Measurements from ENCODE around the gene CUX1. TPM values are rescaled to one million over a fixed set of nuclear protein-coding genes. Genes with fewer than 3 reads are reported as not detected.

The CUX1 gene
- total RNA-seq, 1 experiment from 2014 or later, result 54.8 TPM

GRCh38 chr7:102289057-102289456, 471.6 kb downstream of the CUX1 start:
- no peak overlapping the region for H3K4me3 Mint-ChIP-seq (ENCODE audit: low read depth, unreplicated experiment)
- CTCF ChIA-PET, result no interaction called here

GRCh38 chr7:102291056-102291915, 473.9 kb downstream of the CUX1 start:
- H3K4me1 Mint-ChIP-seq (ENCODE audit: low read depth, unreplicated experiment), result peaks cover 7% of the 10 kb centered on the region
- no peak overlapping the region for H3K4me3 Mint-ChIP-seq (ENCODE audit: low read depth, unreplicated experiment)
- no peak for DNase-seq
- intact Hi-C loops (cut with micrococcal nuclease; ENCODE audit: unreplicated experiment), result no loop called here
- no TSS peak for BruUV-seq (replicated peaks)
- H3K36me3 Mint-ChIP-seq (ENCODE audit: insufficient read depth, unreplicated experiment), result peaks cover 7% of the 10 kb centered on the region
- no peaks in the 10 kb centered on the region for H3K9me3 Mint-ChIP-seq (ENCODE audit: low read depth, unreplicated experiment)
- no peak for TF ChIP-seq CTCF (IDR thresholded peaks at IDR 0.05; ENCODE audit: unreplicated experiment)
- no peaks in the 10 kb centered on the region for H3K27me3 Mint-ChIP-seq (ENCODE audit: unreplicated experiment)
- H3K27ac Mint-ChIP-seq (ENCODE audit: unreplicated experiment), result no peak overlapping the region
- CTCF ChIA-PET, result no interaction called here

More at GRCh38 chr7:102289057-102289456, 471.6 kb downstream of the CUX1 start:
- H3K27me3 Mint-ChIP-seq (ENCODE audit: unreplicated experiment), result no peaks in the 10 kb centered on the region
- TF ChIP-seq CTCF (IDR thresholded peaks at IDR 0.05; ENCODE audit: unreplicated experiment), result no peak
- peaks cover 7% of the 10 kb centered on the region for H3K4me1 Mint-ChIP-seq (ENCODE audit: low read depth, unreplicated experiment)
- H3K36me3 Mint-ChIP-seq (ENCODE audit: insufficient read depth, unreplicated experiment), result peaks cover 22% of the 10 kb centered on the region
- no peak overlapping the region for H3K27ac Mint-ChIP-seq (ENCODE audit: unreplicated experiment)
- intact Hi-C loops (cut with micrococcal nuclease; ENCODE audit: unreplicated experiment), result no loop called here
- DNase-seq, result no peak
- no TSS peak for BruUV-seq (replicated peaks)
- H3K9me3 Mint-ChIP-seq (ENCODE audit: low read depth, unreplicated experiment), result no peaks in the 10 kb centered on the region

DNA sequence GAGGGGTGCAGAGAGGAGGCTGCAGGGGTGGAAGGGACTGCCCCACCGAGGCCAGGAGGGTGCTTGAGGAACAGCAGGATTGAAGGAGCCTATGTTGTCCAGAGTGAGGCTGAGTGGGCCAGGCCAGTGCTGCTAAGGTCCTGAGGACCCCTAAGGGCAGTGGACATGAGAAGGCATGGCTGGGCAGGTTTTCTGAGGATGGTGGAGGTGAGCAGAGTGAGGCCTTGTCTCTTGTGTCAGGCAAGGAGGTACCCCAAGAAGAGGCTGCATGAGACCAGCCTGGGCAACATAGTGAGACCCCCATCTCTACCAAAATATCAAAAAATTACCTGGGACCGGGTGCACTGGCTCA, 474.5 kb downstream of the CUX1 start:
- Mint-ChIP-seq H3K36me3 (ENCODE audit: insufficient read depth, unreplicated experiment) (peaks cover 3% of the 10 kb centered on the region), H3K4me1 (ENCODE audit: low read depth, unreplicated experiment) (peaks cover 7% of the 10 kb centered on the region), H3K9me3 (ENCODE audit: low read depth, unreplicated experiment) (no peaks in the 10 kb centered on the region), H3K27ac (ENCODE audit: unreplicated experiment) (no peak overlapping the region), H3K4me3 (ENCODE audit: low read depth, unreplicated experiment) (no peak overlapping the region), H3K27me3 (ENCODE audit: unreplicated experiment) (no peaks in the 10 kb centered on the region)
- CTCF ChIA-PET, result no interaction called here
- DNase-seq, result no peak
- BruUV-seq (replicated peaks), result no TSS peak
- TF ChIP-seq CTCF (IDR thresholded peaks at IDR 0.05; ENCODE audit: unreplicated experiment), result no peak
- intact Hi-C loops (cut with micrococcal nuclease; ENCODE audit: unreplicated experiment), result no loop called here

DNA sequence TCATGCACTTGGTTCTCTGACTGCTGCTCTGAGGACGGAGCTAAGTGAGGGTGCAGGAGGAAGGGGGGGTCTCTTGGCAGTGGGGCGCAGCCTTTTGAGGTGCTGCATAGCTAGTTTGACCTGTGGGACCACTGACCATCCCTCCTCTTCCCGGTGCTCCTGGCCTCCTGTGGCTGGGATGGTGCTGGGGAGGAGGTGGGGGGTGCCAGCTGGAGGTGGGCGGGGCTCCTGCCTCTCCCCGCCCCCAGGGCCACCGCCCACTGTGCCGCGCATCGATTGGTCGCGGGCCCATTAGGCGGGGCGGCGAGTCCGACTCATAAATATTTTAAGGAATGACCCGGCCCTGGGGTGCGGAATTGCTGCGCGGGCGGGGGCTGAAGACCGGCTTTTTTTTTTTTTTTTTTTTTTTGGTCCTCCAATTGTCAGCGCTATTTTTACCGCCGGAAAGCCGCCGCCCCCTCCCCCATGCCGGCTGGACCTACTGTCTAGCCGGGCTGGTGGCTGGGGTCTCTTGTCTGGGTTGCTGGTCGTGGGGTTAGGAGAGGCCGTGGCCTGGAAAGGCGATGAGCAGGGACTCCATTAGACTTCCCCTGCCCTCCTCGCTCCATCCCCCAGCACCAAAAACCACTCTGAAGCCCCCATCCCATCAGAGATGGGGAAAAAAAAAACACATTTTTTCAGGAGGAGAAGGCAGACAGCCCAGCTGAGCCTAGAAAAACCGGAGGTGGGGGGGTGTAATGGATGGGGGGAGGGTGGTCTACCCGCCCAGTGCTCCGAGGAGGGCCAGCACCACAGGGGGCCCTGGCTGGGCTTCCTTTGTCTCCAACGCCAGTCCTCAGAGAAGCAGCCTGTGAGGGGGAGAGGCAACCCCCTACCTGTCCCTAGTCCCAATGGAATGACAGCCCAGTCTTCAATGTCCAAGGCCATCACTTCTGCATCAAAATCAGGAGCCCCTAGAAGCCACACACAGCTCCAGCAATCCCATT, 475.7 kb downstream of the CUX1 start:
- intact Hi-C loops (cut with micrococcal nuclease; ENCODE audit: unreplicated experiment), result no loop called here
- H3K36me3 Mint-ChIP-seq (ENCODE audit: insufficient read depth, unreplicated experiment), result no peaks in the 10 kb centered on the region
- BruUV-seq (replicated peaks), result no TSS peak
- no peaks in the 10 kb centered on the region for H3K27me3 Mint-ChIP-seq (ENCODE audit: unreplicated experiment)
- CTCF ChIA-PET, result no interaction called here
- H3K27ac Mint-ChIP-seq (ENCODE audit: unreplicated experiment), result no peak overlapping the region
- TF ChIP-seq CTCF (IDR thresholded peaks at IDR 0.05; ENCODE audit: unreplicated experiment), result no peak
- no peak overlapping the region for H3K4me3 Mint-ChIP-seq (ENCODE audit: low read depth, unreplicated experiment)
- DNase-seq, result no peak
- H3K9me3 Mint-ChIP-seq (ENCODE audit: low read depth, unreplicated experiment), result no peaks in the 10 kb centered on the region
- H3K4me1 Mint-ChIP-seq (ENCODE audit: low read depth, unreplicated experiment), result peaks cover 7% of the 10 kb centered on the region
